ENCODE data around the gene METTL9. TPM values are rescaled to one million over a fixed set of nuclear protein-coding genes. Genes with fewer than 3 reads are reported as not detected.

METTL9 gene
- total and polyA plus RNA-seq, 2 of the 13 experiments (the other 11 are each of a cell fraction or from before 2014, with no cell fraction given): 123 to 204 TPM

DNA sequence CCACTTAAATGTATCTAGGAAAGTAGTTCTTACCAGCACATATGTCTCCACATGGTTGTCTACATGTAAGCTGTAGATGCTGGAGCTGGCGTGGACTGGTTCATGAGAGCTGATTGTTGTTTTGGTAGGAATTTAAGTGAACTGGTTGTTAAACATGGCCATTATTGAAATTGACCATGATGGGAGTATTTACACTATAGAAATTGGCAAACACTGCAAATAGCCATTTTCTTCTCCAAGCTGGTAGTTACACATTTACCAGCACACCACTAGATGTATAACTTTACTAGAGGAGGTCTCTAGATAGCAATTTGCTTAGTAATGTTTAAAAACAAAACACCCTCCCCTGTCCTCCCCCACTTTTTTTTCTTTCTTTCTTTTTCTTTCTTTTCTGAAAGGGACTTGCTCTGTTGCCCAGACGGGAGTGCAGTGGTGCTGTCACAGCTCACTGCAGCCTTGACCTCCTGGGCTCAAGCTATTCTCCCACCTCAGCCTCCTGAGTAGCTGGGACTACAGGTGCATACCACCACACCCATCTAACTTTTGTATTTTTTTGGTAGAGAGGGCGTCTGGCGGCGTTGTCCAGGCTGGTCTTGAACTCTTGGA lies 28.8 kb downstream of the METTL9 start (continued):
- TF ChIP-seq, protein P1, sequence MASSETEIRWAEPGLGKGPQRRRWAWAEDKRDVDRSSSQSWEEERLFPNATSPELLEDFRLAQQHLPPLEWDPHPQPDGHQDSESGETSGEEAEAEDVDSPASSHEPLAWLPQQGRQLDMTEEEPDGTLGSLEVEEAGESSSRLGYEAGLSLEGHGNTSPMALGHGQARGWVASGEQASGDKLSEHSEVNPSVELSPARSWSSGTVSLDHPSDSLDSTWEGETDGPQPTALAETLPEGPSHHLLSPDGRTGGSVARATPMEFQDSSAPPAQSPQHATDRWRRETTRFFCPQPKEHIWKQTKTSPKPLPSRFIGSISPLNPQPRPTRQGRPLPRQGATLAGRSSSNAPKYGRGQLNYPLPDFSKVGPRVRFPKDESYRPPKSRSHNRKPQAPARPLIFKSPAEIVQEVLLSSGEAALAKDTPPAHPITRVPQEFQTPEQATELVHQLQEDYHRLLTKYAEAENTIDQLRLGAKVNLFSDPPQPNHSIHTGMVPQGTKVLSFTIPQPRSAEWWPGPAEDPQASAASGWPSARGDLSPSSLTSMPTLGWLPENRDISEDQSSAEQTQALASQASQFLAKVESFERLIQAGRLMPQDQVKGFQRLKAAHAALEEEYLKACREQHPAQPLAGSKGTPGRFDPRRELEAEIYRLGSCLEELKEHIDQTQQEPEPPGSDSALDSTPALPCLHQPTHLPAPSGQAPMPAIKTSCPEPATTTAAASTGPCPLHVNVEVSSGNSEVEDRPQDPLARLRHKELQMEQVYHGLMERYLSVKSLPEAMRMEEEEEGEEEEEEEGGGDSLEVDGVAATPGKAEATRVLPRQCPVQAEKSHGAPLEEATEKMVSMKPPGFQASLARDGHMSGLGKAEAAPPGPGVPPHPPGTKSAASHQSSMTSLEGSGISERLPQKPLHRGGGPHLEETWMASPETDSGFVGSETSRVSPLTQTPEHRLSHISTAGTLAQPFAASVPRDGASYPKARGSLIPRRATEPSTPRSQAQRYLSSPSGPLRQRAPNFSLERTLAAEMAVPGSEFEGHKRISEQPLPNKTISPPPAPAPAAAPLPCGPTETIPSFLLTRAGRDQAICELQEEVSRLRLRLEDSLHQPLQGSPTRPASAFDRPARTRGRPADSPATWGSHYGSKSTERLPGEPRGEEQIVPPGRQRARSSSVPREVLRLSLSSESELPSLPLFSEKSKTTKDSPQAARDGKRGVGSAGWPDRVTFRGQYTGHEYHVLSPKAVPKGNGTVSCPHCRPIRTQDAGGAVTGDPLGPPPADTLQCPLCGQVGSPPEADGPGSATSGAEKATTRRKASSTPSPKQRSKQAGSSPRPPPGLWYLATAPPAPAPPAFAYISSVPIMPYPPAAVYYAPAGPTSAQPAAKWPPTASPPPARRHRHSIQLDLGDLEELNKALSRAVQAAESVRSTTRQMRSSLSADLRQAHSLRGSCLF (CRISPR knock-in tag; IDR thresholded peaks at IDR 0.05; ENCODE audit: borderline replicate concordance): no peak
- TF ChIP-seq ATRX (CRISPR knock-in tag; IDR thresholded peaks at IDR 0.05; ENCODE audit: borderline replicate concordance): no peak
- TF ChIP-seq ZFP36 (IDR thresholded peaks at IDR 0.05; ENCODE audit: borderline replicate concordance, low read depth, low read length, partially characterized antibody): no peak
- TF ChIP-seq TBX2 (CRISPR knock-in tag; IDR thresholded peaks at IDR 0.05; ENCODE audit: borderline replicate concordance): peak; percentile 62; the same call in 1 of the 2 replicates
- TF ChIP-seq, protein P2, sequence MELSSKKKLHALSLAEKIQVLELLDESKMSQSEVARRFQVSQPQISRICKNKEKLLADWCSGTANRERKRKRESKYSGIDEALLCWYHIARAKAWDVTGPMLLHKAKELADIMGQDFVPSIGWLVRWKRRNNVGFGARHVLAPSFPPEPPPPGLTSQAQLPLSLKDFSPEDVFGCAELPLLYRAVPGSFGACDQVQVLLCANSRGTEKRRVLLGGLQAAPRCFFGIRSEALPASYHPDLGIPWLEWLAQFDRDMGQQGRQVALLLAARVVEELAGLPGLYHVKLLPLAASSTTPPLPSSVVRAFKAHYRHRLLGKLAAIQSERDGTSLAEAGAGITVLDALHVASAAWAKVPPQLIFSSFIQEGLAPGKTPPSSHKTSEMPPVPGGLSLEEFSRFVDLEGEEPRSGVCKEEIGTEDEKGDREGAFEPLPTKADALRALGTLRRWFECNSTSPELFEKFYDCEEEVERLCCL (CRISPR knock-in tag; IDR thresholded peaks at IDR 0.05; ENCODE audit: borderline replicate concordance): no peak
- TF ChIP-seq, protein P3, sequence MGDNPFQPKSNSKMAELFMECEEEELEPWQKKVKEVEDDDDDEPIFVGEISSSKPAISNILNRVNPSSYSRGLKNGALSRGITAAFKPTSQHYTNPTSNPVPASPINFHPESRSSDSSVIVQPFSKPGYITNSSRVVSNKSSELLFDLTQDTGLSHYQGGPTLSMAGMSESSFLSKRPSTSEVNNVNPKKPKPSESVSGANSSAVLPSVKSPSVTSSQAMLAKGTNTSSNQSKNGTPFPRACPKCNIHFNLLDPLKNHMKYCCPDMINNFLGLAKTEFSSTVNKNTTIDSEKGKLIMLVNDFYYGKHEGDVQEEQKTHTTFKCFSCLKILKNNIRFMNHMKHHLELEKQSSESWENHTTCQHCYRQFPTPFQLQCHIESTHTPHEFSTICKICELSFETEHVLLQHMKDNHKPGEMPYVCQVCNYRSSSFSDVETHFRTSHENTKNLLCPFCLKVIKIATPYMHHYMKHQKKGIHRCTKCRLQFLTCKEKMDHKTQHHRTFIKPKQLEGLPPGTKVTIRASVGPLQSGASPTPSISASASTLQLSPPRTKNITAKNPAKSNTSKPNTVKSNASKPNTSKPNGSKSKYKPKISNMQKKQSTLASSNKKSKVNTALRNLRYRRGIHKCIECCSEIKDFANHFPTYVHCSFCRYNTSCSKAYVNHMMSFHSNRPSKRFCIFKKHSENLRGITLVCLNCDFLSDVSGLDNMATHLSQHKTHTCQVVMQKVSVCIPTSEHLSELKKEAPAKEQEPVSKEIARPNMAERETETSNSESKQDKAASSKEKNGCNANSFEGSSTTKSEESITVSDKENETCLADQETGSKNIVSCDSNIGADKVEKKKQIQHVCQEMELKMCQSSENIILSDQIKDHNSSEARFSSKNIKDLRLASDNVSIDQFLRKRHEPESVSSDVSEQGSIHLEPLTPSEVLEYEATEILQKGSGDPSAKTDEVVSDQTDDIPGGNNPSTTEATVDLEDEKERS (CRISPR knock-in tag; IDR thresholded peaks at IDR 0.05): peak; percentile 82; the same call in 1 of the 2 replicates
- TF ChIP-seq HDAC6 (IDR thresholded peaks at IDR 0.05; ENCODE audit: low read depth, low read length): no peak
- TF ChIP-seq, protein P4, sequence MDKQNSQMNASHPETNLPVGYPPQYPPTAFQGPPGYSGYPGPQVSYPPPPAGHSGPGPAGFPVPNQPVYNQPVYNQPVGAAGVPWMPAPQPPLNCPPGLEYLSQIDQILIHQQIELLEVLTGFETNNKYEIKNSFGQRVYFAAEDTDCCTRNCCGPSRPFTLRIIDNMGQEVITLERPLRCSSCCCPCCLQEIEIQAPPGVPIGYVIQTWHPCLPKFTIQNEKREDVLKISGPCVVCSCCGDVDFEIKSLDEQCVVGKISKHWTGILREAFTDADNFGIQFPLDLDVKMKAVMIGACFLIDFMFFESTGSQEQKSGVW (CRISPR knock-in tag; IDR thresholded peaks at IDR 0.05; ENCODE audit: borderline replicate concordance): no peak
- TF ChIP-seq, protein P5, sequence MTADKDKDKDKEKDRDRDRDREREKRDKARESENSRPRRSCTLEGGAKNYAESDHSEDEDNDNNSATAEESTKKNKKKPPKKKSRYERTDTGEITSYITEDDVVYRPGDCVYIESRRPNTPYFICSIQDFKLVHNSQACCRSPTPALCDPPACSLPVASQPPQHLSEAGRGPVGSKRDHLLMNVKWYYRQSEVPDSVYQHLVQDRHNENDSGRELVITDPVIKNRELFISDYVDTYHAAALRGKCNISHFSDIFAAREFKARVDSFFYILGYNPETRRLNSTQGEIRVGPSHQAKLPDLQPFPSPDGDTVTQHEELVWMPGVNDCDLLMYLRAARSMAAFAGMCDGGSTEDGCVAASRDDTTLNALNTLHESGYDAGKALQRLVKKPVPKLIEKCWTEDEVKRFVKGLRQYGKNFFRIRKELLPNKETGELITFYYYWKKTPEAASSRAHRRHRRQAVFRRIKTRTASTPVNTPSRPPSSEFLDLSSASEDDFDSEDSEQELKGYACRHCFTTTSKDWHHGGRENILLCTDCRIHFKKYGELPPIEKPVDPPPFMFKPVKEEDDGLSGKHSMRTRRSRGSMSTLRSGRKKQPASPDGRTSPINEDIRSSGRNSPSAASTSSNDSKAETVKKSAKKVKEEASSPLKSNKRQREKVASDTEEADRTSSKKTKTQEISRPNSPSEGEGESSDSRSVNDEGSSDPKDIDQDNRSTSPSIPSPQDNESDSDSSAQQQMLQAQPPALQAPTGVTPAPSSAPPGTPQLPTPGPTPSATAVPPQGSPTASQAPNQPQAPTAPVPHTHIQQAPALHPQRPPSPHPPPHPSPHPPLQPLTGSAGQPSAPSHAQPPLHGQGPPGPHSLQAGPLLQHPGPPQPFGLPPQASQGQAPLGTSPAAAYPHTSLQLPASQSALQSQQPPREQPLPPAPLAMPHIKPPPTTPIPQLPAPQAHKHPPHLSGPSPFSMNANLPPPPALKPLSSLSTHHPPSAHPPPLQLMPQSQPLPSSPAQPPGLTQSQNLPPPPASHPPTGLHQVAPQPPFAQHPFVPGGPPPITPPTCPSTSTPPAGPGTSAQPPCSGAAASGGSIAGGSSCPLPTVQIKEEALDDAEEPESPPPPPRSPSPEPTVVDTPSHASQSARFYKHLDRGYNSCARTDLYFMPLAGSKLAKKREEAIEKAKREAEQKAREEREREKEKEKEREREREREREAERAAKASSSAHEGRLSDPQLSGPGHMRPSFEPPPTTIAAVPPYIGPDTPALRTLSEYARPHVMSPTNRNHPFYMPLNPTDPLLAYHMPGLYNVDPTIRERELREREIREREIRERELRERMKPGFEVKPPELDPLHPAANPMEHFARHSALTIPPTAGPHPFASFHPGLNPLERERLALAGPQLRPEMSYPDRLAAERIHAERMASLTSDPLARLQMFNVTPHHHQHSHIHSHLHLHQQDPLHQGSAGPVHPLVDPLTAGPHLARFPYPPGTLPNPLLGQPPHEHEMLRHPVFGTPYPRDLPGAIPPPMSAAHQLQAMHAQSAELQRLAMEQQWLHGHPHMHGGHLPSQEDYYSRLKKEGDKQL (CRISPR knock-in tag; IDR thresholded peaks at IDR 0.05; ENCODE audit: low read depth): no peak; the same call in 1 of the 2 replicates
- no peak for TF ChIP-seq ZBTB42 (CRISPR knock-in tag; IDR thresholded peaks at IDR 0.05)

Data from HepG2 (cell line).